Measurements from ENCODE around the gene APPL1.

DNA sequence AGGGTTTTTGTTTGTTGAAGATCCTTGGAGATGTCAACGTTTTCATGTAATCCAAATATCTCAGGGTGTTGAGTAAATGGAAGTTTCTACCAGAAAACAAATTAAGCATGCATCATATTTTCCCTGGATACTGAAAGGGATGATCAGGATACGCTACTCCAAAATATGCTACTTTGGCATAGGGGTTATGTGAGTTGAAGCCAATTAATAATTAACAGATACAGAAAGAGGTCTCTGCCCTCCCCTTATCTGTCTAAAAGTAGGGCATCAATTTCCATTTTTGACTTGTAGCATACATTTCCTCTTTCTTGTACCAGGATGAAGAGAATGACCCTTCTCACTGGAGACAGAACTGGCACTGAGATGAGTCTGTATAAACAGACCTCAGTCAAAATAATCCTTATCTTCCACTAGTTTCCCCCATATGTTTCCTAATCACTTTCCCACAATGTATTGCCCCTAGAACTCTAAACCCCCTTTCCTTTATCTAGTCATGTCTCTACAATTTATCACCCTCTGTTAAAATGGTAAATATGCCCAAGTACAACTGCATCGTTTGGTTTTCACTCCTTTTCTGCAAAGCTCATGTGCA lies 82.3 kb downstream of the APPL1 start:
- TF ChIP-seq POLR2AphosphoS5 (IDR thresholded peaks at IDR 0.05; ENCODE audit: low read depth, low read length) (no peak), TAF1 (IDR thresholded peaks at IDR 0.05; ENCODE audit: low read depth, low read length) (no peak), POLR2A (IDR thresholded peaks at IDR 0.05; ENCODE audit: low read depth, low read length) (no peak), POU2F2 (IDR thresholded peaks at IDR 0.05; ENCODE audit: low read depth, low read length) (no peak), PAX5 (IDR thresholded peaks at IDR 0.05; ENCODE audit: insufficient read depth, low read length, severe bottlenecking) (no peak), SPI1 (IDR thresholded peaks at IDR 0.05; ENCODE audit: low read depth, low read length) (no peak)
